Fibroblast of the aortic adventitia (primary cell): Measurements from ENCODE around the gene ARPC5L. TPM values are rescaled to one million over a fixed set of nuclear protein-coding genes. Genes with fewer than 3 reads are reported as not detected.

Experiments used
- DNase-seq: peaks from one replicate; pipeline ENCODE4 v3.0.0-alpha.2; 2010; ENCODE audit warnings: low read depth
- H3K4me3 ChIP-seq: 2 replicates; pipeline ENCODE4 v1.5.1; 2011; ENCODE audit warnings: low read depth, mild to moderate bottlenecking, control low read depth, low read length, moderate library complexity
- total RNA-seq: library from RNA; depleted of rRNA; stranded (reverse); fragments of >200 nt; gene quantifications from 2 replicates; pipeline ENCODE4 v1.2.3, GENCODE V29; 2012; ENCODE audit warnings: low replicate concordance
- TF ChIP-seq, protein P1 (sequence below): IDR thresholded peaks from 2 replicates; pipeline ENCODE4 v1.5.1; 2011; ENCODE audit warnings: mild to moderate bottlenecking, low read length, control low read depth, inconsistent platforms; ENCODE audit not compliant: insufficient read depth

ARPC5L gene
- total RNA-seq, 1 donor: 19.6 TPM

GRCh38 chr9:124852829-124853531 lies 8.9 kb upstream of the ARPC5L start, which contains the start of gene WDR38:
Gene WDR38 (plus strand): TSS chr9:124853460. CDS start chr9:124853532, 72 bp downstream.
- TF ChIP-seq, protein P1, sequence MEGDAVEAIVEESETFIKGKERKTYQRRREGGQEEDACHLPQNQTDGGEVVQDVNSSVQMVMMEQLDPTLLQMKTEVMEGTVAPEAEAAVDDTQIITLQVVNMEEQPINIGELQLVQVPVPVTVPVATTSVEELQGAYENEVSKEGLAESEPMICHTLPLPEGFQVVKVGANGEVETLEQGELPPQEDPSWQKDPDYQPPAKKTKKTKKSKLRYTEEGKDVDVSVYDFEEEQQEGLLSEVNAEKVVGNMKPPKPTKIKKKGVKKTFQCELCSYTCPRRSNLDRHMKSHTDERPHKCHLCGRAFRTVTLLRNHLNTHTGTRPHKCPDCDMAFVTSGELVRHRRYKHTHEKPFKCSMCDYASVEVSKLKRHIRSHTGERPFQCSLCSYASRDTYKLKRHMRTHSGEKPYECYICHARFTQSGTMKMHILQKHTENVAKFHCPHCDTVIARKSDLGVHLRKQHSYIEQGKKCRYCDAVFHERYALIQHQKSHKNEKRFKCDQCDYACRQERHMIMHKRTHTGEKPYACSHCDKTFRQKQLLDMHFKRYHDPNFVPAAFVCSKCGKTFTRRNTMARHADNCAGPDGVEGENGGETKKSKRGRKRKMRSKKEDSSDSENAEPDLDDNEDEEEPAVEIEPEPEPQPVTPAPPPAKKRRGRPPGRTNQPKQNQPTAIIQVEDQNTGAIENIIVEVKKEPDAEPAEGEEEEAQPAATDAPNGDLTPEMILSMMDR: peak; percentile 82
- peak within 1 kb of the TSS; percentile 69 for H3K4me3 ChIP-seq
- DNase-seq: peak; percentile 62

- peak overlapping the region; percentile 69 for H3K4me3 ChIP-seq
- no peak for DNase-seq
- TF ChIP-seq, protein P1: no peak
Observed at GRCh38 chr9:124853605-124854143, 8.3 kb upstream of the ARPC5L start.

- H3K4me3 ChIP-seq: no peak overlapping the region
- TF ChIP-seq, protein P1: no peak
- no peak for DNase-seq
Observed at GRCh38 chr9:124854161-124854560, 7.8 kb upstream of the ARPC5L start.

DNA sequence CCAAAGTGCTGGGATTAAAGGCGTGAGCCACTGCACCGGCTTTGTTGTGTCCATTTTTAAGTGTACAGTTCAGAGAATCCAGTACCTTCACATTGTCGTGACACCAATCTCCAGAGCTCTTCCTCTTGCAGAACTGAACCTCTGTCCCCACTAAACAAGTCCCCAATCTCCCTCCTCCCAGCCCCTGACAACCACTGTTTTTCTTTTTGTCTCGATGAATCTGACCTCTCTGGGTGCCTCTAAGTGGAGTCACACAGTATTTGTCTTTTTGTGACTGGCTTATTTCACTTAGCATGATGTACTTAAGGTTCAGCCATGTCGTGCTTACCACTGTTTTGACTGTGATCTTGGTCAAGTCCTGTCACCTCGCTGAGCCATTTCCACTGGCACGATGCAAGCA lies 7.1 kb upstream of the ARPC5L start:
- no peak for DNase-seq
- TF ChIP-seq, protein P1: no peak
- no peak overlapping the region for H3K4me3 ChIP-seq

GRCh38 chr9:124855566-124855943 lies 6.4 kb upstream of the ARPC5L start:
- TF ChIP-seq, protein P1: no peak
- no peak overlapping the region for H3K4me3 ChIP-seq
- no peak for DNase-seq

- TF ChIP-seq, protein P1: peak; percentile 42
- DNase-seq: no peak
- no peak overlapping the region for H3K4me3 ChIP-seq
Observed at GRCh38 chr9:124855944-124856765, 5.8 kb upstream of the ARPC5L start.
